Upper lobe of left lung (tissue), 6 donors: ENCODE measurements around the gene CAPNS1. TPM values are rescaled to one million over a fixed set of nuclear protein-coding genes. Genes with fewer than 3 reads are reported as not detected.

Experiments used
- ATAC-seq, 2 donors: fragments of 200-7000 bp; cut with Tn5 transposase; one replicate each; pipeline ENCODE4 v1.9.1; 2022; ENCODE audit warnings: mild to moderate bottlenecking in 2 of 2, moderate library complexity in 2 of 2; ENCODE audit not compliant: low FRiP score in 2 of 2
- DNase-seq, 2 donors: peaks; one replicate each; pipeline ENCODE4 v3.0.0-alpha.2; 2019 to 2020
- H3K27ac ChIP-seq, 4 donors: fragments of 200-600 bp; sonication (generic); one replicate each; pipeline ENCODE4 v1.5.1; 2016 to 2019
- H3K27me3 ChIP-seq, 4 donors: fragments of 200-600 bp; sonication (generic); one replicate each; pipeline ENCODE4 v1.5.1; 2017 to 2019
- H3K36me3 ChIP-seq, 4 donors: fragments of 200-600 bp; sonication (generic); one replicate each; pipeline ENCODE4 v1.5.1; 2016 to 2019
- H3K4me1 ChIP-seq, 4 donors: fragments of 200-600 bp; sonication (generic); one replicate each; pipeline ENCODE4 v1.5.1; 2018 to 2019
- H3K4me3 ChIP-seq, 4 donors: fragments of 200-600 bp; sonication (generic); one replicate each; pipeline ENCODE4 v1.5.1; 2017 to 2019; ENCODE audit warnings: mild to moderate bottlenecking in 2 of 4, moderate library complexity in 1 of 4
- H3K9me3 ChIP-seq, 4 donors: fragments of 200-600 bp; sonication (generic); one replicate each; pipeline ENCODE4 v1.5.1; 2018 to 2019
- CTCF ChIP-seq, 6 experiments: fragments of 450-650 bp in 4 of 6; fragments of 200-600 bp in 2 of 6; sonication (generic) in 2 of 6; IDR thresholded peaks; one replicate each; pipeline ENCODE4 v1.5.1; 2016 to 2019; ENCODE audit warnings: antibody characterized with exemption in 6 of 6
- EP300 ChIP-seq, 4 donors: sonication (generic); formaldehyde crosslinking; IDR thresholded peaks; one replicate each; pipeline ENCODE4 v1.5.1; 2017; ENCODE audit warnings: antibody characterized with exemption in 4 of 4, control low read depth in 2 of 4
- POLR2A ChIP-seq, 4 donors: fragments of 450-650 bp; IDR thresholded peaks; one replicate each; pipeline ENCODE4 v1.5.1; 2016 to 2017; ENCODE audit warnings: antibody characterized with exemption in 4 of 4, mild to moderate bottlenecking in 2 of 4
- POLR2AphosphoS5 ChIP-seq, 2 donors: sonication (generic); formaldehyde crosslinking; IDR thresholded peaks; one replicate each; pipeline ENCODE4 v1.5.1; 2017; ENCODE audit warnings: antibody characterized with exemption in 2 of 2
- WGBS, 2 donors: methylation state at CpG; one replicate each; pipeline ENCODE4 v1.1.5; 2017 to 2018; 5-methylcytosine and 5-hydroxymethylcytosine counted together
- total RNA-seq, 6 donors: library from RNA; depleted of rRNA in 4 of 6; stranded (reverse); fragments of >200 nt in 4 of 6; gene quantifications; one replicate each; pipeline versions ENCODE4 v1.1.0 to v1.2.1, GENCODE V29; 2016 to 2021
- donor health status: DM: no; HTN: no; CAD: no; lungs with moderate emphysema.
- donor health status: DM: no; HTN: yes; CAD: no; lungs with severe emphysema.

Gene CAPNS1
- total RNA-seq, 6 donors from 2014 or later: 144 to 746 (median 340) TPM

DNA sequence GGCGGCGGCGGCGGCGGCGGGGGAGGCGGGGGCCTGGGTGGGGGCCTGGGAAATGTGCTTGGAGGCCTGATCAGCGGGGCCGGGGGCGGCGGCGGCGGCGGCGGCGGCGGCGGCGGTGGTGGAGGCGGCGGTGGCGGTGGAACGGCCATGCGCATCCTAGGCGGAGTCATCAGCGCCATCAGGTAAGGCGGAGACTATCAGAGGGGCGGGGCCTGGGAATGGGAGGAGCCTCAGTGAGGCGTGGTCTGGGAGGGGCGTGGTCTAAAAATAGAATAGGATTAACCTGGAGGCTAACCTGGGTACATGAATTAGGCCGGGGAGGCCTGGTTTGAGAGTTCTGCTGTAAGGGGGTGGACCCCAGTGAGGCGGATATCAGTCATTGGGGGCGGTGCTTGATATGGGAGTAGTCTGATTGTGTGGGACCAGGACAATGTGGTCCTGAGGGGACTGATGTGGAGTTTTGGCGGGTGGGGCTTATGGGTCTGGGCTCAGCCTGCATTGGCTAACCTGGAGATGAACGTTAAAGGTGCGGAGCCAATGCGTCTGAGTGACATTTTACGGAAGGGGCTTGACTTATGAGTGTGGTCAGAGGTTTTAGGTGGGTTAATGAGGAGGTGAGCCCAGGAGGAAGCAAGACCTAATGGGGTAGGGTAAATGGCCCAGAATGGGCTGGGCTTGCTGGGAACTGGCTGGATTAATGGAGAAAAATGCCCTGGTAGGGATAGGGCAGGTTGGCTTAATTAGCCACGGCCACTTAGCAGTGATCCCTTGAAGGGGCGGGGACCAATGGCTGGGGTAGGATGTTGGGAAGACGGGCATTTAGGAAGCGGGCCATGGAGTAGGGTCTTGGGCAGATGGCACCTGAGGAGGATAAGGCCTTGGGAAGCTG is 1.4 kb downstream of the CAPNS1 start:
- TF ChIP-seq POLR2AphosphoS5 (IDR thresholded peaks at IDR 0.05) (peak in 1 of 2 donors; percentile 78), CTCF (IDR thresholded peaks at IDR 0.05) (no peak), EP300 (IDR thresholded peaks at IDR 0.05) (no peak), POLR2A (IDR thresholded peaks at IDR 0.05) (peak in 3 of 4 donors; percentile 20 to 67 (median 59))
- DNase-seq (peak; percentile 93 to 94), ATAC-seq (peak; percentile 80 to 88)
- Histone ChIP-seq H3K36me3 (peaks cover 27 to 44% (median 38%) of the 10 kb centered on the region in 4 donors), H3K27ac (peak overlapping the region; percentile 96 to 100 (median 98)), H3K4me1 (peaks cover 15 to 34% (median 24%) of the 10 kb centered on the region in 4 donors), H3K27me3 (no peaks in the 10 kb centered on the region), H3K9me3 (no peaks in the 10 kb centered on the region), H3K4me3 (peak overlapping the region; percentile 59 to 93 (median 80))
- WGBS, 2 donors: 30 to 43% methylated on average over 22 to 31 of the region's 42 CpGs

GRCh38 chr19:36142046-36142445 is 2.2 kb downstream of the CAPNS1 start:
- DNase-seq (no peak), ATAC-seq (no peak)
- 95 to 96% methylated on average over 13 to 14 of the region's 14 CpGs for WGBS, 2 donors
- H3K4me1 ChIP-seq: peaks cover 9 to 27% (median 17%) of the 10 kb centered on the region in 4 donors
- no peaks in the 10 kb centered on the region for H3K27me3 ChIP-seq
- H3K27ac ChIP-seq: peak overlapping the region in 3 of 4 donors; percentile 96 to 98 (median 98)
- H3K4me3 ChIP-seq: no peak overlapping the region
- TF ChIP-seq CTCF (IDR thresholded peaks at IDR 0.05): no peak
- no peak for TF ChIP-seq EP300 (IDR thresholded peaks at IDR 0.05)
- no peak for TF ChIP-seq POLR2A (IDR thresholded peaks at IDR 0.05)
- no peak for TF ChIP-seq POLR2AphosphoS5 (IDR thresholded peaks at IDR 0.05)
- H3K9me3 ChIP-seq: no peaks in the 10 kb centered on the region
- peaks cover 29 to 52% (median 45%) of the 10 kb centered on the region in 4 donors for H3K36me3 ChIP-seq

GRCh38 chr19:36142496-36142895 is 2.6 kb downstream of the CAPNS1 start:
- H3K4me1 ChIP-seq: peaks cover 9 to 22% (median 15%) of the 10 kb centered on the region in 4 donors
- no peak overlapping the region for H3K4me3 ChIP-seq
- H3K9me3 ChIP-seq: no peaks in the 10 kb centered on the region
- no peak for TF ChIP-seq CTCF (IDR thresholded peaks at IDR 0.05)
- no peak for TF ChIP-seq EP300 (IDR thresholded peaks at IDR 0.05)
- TF ChIP-seq POLR2AphosphoS5 (IDR thresholded peaks at IDR 0.05): no peak
- no peak for TF ChIP-seq POLR2A (IDR thresholded peaks at IDR 0.05)
- 91 to 92% methylated on average over 9 of the region's 9 CpGs for WGBS, 2 donors
- no peak for ATAC-seq
- peaks cover 34 to 56% (median 50%) of the 10 kb centered on the region in 4 donors for H3K36me3 ChIP-seq
- no peaks in the 10 kb centered on the region for H3K27me3 ChIP-seq
- DNase-seq: no peak
- no peak overlapping the region for H3K27ac ChIP-seq

DNA sequence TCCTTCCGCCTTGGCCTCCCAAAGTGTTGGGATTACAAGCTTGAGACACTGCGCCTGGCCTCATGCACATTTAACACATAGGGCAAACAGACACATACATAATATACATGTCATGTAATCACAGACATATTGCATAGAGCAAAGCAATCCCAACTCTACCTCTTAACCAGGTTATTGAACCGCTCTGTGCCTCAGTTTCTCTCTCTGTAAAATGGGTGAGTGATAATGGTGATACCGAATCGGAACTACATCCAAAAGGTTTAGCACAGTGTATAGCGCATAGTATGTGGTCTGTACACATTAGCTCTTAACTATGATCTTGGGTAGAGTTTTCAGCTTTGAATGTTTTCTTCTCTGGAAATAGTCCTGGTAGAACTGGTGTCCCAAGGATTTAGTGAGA is 4.8 kb downstream of the CAPNS1 start:
- peaks cover 8 to 12% (median 10%) of the 10 kb centered on the region in 4 donors for H3K4me1 ChIP-seq
- H3K36me3 ChIP-seq: peaks cover 46 to 78% (median 69%) of the 10 kb centered on the region in 4 donors
- H3K4me3 ChIP-seq: no peak overlapping the region
- no peak overlapping the region for H3K27ac ChIP-seq
- no peaks in the 10 kb centered on the region for H3K27me3 ChIP-seq
- H3K9me3 ChIP-seq: no peaks in the 10 kb centered on the region
- DNase-seq: no peak
- ATAC-seq: no peak
- 97% methylated on average over 6 of the region's 6 CpGs for WGBS, 2 donors
- TF ChIP-seq CTCF (IDR thresholded peaks at IDR 0.05) (no peak), EP300 (IDR thresholded peaks at IDR 0.05) (no peak), POLR2AphosphoS5 (IDR thresholded peaks at IDR 0.05) (no peak), POLR2A (IDR thresholded peaks at IDR 0.05) (no peak)
